Endothelial cell (in vitro differentiated cells): ENCODE data around the gene HCAR1. TPM values are rescaled to one million over a fixed set of nuclear protein-coding genes. Genes with fewer than 3 reads are reported as not detected.
"Not testable (repeated sequence)": the region's sequence is repeated elsewhere in the genome, so short reads cannot be mapped to it uniquely, and the experiment has no call there.

Experiments
- DNase-seq: peaks from one replicate; pipeline ENCODE4 v3.0.0; 2021; ENCODE audit warnings: low spot score
- H3K27ac Mint-ChIP-seq: one replicate; pipeline ENCODE4 v1.8.0; 2021; ENCODE audit warnings: mixed read lengths, inconsistent platforms; ENCODE audit not compliant: unreplicated experiment
- H3K27me3 Mint-ChIP-seq: one replicate; pipeline ENCODE4 v1.8.0; 2021; ENCODE audit warnings: mild to moderate bottlenecking, moderate library complexity, mixed read lengths, inconsistent platforms; ENCODE audit not compliant: unreplicated experiment
- H3K36me3 Mint-ChIP-seq: one replicate; pipeline ENCODE4 v1.8.0; 2021; ENCODE audit warnings: mild to moderate bottlenecking, low read depth, mixed read lengths, inconsistent platforms; ENCODE audit not compliant: unreplicated experiment
- H3K4me1 Mint-ChIP-seq: one replicate; pipeline ENCODE4 v1.8.0; 2021; ENCODE audit warnings: mild to moderate bottlenecking, mixed read lengths, inconsistent platforms; ENCODE audit not compliant: unreplicated experiment
- H3K4me3 Mint-ChIP-seq: one replicate; pipeline ENCODE4 v1.8.0; 2021; ENCODE audit warnings: mild to moderate bottlenecking, mixed read lengths, inconsistent platforms; ENCODE audit not compliant: unreplicated experiment
- H3K9me3 Mint-ChIP-seq: one replicate; pipeline ENCODE4 v1.8.0; 2021; ENCODE audit warnings: mixed read lengths, inconsistent platforms; ENCODE audit not compliant: unreplicated experiment
- total RNA-seq: library from RNA; stranded (reverse); fragmentation: NEBNext Ultra II Directional; extraction: Animal tissue kit (Norgen Biotek cat#: 25700); gene quantifications from one replicate; pipeline ENCODE4 v1.2.1, GENCODE V29; 2021; ENCODE audit not compliant: unreplicated experiment
- TF ChIP-seq, protein P1 (sequence below): fragments of 200-600 bp; sonication (generic); IDR thresholded peaks from one replicate; pipeline ENCODE4 v1.5.0; 2021; ENCODE audit warnings: antibody characterized with exemption; ENCODE audit not compliant: unreplicated experiment

Gene HCAR1
- total RNA-seq, 1 donor from 2014 or later = 0.13 TPM

DNA sequence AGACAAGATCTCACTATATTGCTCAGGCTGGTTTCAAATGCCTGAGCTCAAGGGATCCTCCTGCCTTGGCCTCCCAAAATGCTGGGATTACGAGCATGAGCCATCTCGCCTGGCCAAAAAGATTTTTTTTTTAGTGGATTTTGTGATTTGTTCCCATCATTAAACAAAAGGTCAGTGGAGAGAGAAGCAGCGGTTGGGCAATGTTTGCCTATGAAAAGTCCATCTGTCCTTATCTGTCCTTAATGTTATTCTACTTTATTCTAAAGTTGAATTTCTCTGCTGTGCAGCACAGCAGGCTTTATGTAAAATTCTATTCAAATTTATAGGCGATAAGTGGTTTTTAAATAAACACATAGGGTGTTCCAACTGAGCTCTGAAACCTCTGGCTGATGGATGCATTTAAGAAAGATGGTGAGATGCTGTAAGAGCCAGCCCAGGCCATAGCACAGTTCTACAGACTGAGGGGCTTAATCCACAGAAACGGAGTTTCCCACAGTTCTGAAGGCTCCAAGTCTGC lies 46.3 kb downstream of the HCAR1 start:
- no peaks in the 10 kb centered on the region for H3K4me1 Mint-ChIP-seq
- H3K9me3 Mint-ChIP-seq = no peaks in the 10 kb centered on the region
- no peak for DNase-seq
- no peak overlapping the region for H3K4me3 Mint-ChIP-seq
- no peak overlapping the region for H3K27ac Mint-ChIP-seq
- no peaks in the 10 kb centered on the region for H3K36me3 Mint-ChIP-seq
- peaks cover 2% of the 10 kb centered on the region for H3K27me3 Mint-ChIP-seq
- TF ChIP-seq, protein P1, sequence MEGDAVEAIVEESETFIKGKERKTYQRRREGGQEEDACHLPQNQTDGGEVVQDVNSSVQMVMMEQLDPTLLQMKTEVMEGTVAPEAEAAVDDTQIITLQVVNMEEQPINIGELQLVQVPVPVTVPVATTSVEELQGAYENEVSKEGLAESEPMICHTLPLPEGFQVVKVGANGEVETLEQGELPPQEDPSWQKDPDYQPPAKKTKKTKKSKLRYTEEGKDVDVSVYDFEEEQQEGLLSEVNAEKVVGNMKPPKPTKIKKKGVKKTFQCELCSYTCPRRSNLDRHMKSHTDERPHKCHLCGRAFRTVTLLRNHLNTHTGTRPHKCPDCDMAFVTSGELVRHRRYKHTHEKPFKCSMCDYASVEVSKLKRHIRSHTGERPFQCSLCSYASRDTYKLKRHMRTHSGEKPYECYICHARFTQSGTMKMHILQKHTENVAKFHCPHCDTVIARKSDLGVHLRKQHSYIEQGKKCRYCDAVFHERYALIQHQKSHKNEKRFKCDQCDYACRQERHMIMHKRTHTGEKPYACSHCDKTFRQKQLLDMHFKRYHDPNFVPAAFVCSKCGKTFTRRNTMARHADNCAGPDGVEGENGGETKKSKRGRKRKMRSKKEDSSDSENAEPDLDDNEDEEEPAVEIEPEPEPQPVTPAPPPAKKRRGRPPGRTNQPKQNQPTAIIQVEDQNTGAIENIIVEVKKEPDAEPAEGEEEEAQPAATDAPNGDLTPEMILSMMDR = no peak

DNA sequence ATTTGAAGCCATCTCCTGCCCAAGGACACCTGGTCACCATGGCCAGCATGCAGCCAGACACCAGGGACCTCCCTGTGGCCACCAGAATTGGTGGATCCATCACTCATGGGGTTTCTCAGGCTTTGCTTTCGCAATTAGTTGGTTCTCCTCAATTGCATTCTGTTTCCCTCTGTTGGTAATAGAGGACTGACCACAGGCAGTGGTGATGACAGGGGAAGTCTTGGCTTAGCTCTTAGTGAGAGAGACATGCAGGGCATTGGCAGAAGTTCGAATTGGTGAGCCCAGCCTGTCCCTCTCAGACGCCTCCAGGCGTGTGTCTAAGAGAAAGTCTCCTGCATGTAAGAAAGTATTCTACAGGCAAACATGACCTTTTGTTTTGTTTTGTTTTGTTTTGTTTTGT lies 48.8 kb downstream of the HCAR1 start:
- Mint-ChIP-seq H3K27ac (no peak overlapping the region), H3K4me3 (no peak overlapping the region), H3K27me3 (peaks cover 2% of the 10 kb centered on the region), H3K4me1 (peaks cover 3% of the 10 kb centered on the region), H3K36me3 (peaks cover 4% of the 10 kb centered on the region), H3K9me3 (no peaks in the 10 kb centered on the region)
- TF ChIP-seq, protein P1 = no peak
- DNase-seq = no peak

DNA sequence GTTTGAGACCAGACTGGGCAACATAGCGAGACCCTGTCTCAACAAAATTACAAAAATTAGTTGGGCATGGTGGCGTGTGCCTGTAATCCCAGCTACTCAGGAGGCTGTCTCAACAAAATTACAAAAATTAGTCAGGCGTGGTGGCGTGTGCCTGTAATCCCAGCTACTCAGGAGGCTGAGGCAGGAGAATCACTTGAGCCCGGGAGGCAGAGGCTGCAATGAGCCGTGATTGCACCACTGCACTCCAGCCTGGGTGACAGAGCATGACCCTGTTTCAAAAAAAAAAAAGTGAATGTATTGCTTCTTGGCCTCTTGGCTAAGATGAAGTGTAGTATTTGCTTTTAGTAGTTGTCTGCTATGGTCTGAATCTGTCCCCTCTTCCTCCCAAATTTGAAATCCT lies 49.7 kb downstream of the HCAR1 start:
- H3K27me3 Mint-ChIP-seq, H3K9me3 Mint-ChIP-seq, H3K4me3 Mint-ChIP-seq, DNase-seq, H3K4me1 Mint-ChIP-seq, H3K36me3 Mint-ChIP-seq, H3K27ac Mint-ChIP-seq: not testable (repeated sequence)

DNA sequence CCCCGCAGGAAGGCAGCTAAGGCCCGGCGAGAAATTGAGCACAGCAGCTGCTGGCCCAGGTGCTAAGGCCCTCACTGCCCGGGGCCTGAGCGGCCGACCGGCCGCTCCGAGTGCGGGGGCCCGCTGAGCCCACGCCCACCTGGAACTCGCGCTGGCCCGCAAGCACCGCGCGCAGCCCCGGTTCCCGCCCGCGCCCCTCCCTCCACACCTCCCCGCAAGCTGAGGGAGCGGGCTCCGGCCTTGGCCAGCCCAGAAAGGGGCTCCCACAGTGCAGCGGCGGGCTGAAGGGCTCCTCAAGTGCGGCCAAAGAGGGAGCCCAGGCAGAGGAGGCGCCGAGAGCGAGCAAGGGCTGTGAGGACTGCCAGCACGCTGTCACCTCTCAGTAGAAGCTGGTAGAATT lies 53.9 kb downstream of the HCAR1 start:
- H3K27ac Mint-ChIP-seq, H3K9me3 Mint-ChIP-seq, H3K27me3 Mint-ChIP-seq, H3K36me3 Mint-ChIP-seq, DNase-seq, H3K4me3 Mint-ChIP-seq, H3K4me1 Mint-ChIP-seq: not testable (repeated sequence)

Other genes with a start within 250 kb of the HCAR1 start
- gene ZCCHC8, start 229.9 kb downstream of the HCAR1 start, total RNA-seq = 18.6 TPM
- gene RSRC2, start 203.9 kb downstream of the HCAR1 start, total RNA-seq = 75.2 TPM
- gene KNTC1, start 203.6 kb downstream of the HCAR1 start, total RNA-seq = 32.6 TPM
- not detected for gene HCAR2, start 27.5 kb downstream of the HCAR1 start, total RNA-seq
- gene HCAR3, start 14.0 kb downstream of the HCAR1 start, total RNA-seq = not detected
- 79.7 TPM for gene DENR, start 22.0 kb upstream of the HCAR1 start, total RNA-seq
- gene CCDC62, start 43.7 kb upstream of the HCAR1 start, total RNA-seq = 0.87 TPM
- 117 TPM for gene HIP1R, start 104.6 kb upstream of the HCAR1 start, total RNA-seq
- 13.8 TPM for gene VPS37B, start 165.3 kb upstream of the HCAR1 start, total RNA-seq
- 10.9 TPM for gene ABCB9, start 235.6 kb upstream of the HCAR1 start, total RNA-seq
- 10.4 TPM for gene OGFOD2, start 244.4 kb upstream of the HCAR1 start, total RNA-seq
- 151 TPM for gene ARL6IP4, start 249.8 kb upstream of the HCAR1 start, total RNA-seq